ENCODE results near the gene CCNE1.
"Not testable (repeated sequence)": the region's sequence is repeated elsewhere in the genome, so short reads cannot be mapped to it uniquely, and the experiment has no call there.

CCNE1 gene

DNA sequence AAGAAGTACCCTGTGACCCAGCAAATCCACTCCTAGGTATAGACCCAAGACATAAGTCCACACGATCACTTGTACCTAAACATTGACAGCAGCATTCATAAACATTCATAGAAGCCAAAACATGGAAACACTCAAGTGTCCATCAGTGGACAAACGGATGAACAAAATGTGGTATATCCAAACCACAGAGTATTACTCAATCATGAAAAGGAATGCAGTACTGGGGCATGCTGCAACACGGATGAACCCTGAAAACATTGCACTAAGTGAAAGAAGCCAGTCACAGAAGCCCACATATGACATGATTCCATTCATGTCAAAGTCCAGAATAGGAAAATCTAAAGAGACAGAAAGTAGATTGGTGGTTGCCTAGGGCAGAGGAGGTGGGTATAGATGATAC, 22.8 kb upstream of the CCNE1 start:
- DNase-seq: no peak

DNA sequence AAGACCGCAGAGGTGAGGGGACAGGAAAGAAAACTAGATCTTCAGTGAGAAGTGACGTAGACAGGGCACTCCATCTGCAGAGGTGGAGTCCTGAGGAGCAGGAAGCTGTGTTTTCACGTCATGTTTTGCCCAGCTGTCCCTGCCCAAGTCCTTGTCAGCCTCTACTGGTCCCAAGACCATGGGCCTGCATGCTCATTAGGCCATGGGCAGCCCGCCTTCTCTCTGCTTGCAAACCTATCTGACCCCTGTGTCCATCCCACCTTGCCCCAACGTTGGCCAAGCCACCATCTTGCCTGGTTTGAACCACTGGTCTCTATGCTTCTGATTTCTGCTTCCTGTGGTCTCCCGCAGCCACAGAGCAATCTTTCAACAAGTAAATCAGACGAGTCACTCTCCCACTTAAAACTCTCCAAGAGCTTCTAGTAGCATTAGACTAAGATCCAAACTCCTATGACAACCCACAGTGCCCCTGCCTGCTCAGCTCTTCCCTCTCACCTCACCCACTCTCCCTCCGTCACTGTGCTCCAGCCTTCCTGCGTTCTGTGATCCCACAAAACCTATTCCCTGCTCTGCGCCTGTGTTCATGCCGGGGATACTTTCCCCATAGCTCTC, 18.6 kb upstream of the CCNE1 start:
- no peak for DNase-seq

- DNase-seq: not testable (repeated sequence)
These were observed 17.3 kb upstream of the CCNE1 start for GRCh38 chr19:29794490-29794889.

DNA sequence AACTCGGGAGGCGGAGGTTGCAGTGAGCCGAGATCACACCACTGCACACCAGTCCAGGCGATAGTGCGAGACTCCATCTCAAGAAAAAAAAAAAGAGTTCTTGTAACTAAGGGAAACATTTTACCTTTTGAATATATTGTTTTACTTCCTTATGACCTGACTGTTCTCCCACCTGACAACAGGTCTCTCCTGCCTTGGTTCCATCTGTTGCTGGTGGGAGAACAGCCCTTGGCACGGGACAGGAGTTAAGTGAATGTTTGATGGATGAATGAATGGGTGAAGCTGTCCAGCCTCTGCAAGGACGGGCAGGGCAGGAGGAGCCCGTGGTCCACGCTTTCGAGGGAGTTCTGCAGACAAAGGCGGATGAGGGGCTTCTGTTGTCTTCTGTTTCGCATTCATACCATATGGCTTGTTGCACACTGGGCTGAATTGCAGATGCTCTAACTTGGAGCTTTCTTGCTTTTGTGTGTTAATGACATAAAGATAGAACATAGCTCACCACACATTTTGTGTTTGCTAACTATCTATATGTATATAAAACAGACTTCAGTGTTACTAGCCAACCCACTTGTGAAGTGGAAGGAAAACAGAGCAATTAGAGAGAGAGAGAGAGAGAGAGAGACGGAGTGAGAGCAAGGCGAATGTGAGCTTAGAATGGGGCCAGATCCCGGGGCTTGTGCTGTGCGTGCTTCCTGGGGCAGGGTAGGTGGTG, 16.2 kb upstream of the CCNE1 start:
- no peak for DNase-seq

GRCh38 chr19:29796173-29796573, 15.6 kb upstream of the CCNE1 start:
- no peak for DNase-seq

GRCh38 chr19:29798774-29799497, 12.9 kb upstream of the CCNE1 start:
- no peak for DNase-seq

DNA sequence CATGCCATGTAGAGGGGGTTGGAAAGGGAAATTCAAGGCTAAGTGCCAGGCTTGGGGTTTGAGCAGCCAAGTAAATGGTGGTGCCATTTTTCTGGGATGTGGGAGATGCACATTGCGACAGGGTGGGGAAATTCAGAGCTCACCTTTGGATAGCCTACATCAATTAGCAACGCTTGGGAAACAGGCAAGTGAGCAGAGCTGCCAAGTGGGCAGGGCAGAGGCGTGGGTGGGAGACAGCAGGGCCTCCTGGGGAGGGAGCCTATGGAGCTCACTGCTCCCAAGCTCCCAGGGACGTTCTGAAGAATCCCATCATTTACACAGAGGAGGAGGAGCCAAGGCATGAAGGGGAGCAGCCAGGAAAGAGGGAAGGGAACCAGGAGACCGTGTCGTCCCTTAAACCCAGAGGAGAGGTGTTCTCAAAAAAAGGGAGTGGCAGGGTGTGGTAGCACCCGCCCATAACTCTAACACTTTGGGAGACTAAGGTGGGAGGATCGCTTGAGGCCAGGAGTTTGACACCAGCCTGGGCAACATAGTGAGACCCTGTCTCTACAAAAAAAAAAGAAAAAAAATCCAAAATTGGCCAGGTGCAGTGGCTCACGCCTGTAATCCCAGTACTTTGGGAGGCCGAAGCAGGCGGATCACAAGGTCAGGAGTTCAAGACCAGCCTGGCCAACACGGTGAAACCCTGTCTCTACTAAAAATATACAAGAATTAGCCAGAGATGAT, 11.5 kb upstream of the CCNE1 start:
- DNase-seq: no peak

- not testable (repeated sequence) for DNase-seq
These were observed 7.8 kb upstream of the CCNE1 start for GRCh38 chr19:29803951-29804350.

DNA sequence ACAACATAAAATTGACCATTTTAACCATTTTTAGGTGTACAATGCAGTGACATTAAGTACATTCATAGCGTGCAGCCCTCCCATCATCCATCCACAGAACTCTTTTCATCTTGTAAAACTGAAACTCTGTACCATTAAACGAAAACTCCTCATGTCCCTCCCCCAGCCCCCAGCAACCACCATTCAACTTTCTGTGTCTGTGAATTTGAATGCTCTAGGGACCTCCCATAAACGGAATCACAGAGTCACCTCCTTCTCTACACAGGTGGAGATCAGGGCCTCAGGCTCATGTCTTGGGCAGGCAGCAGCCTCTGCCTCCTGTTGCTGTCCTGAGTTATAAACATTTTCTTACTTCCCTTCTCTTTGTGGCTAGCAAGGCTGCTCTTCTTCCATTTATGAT, 7.3 kb upstream of the CCNE1 start:
- DNase-seq: no peak

DNA sequence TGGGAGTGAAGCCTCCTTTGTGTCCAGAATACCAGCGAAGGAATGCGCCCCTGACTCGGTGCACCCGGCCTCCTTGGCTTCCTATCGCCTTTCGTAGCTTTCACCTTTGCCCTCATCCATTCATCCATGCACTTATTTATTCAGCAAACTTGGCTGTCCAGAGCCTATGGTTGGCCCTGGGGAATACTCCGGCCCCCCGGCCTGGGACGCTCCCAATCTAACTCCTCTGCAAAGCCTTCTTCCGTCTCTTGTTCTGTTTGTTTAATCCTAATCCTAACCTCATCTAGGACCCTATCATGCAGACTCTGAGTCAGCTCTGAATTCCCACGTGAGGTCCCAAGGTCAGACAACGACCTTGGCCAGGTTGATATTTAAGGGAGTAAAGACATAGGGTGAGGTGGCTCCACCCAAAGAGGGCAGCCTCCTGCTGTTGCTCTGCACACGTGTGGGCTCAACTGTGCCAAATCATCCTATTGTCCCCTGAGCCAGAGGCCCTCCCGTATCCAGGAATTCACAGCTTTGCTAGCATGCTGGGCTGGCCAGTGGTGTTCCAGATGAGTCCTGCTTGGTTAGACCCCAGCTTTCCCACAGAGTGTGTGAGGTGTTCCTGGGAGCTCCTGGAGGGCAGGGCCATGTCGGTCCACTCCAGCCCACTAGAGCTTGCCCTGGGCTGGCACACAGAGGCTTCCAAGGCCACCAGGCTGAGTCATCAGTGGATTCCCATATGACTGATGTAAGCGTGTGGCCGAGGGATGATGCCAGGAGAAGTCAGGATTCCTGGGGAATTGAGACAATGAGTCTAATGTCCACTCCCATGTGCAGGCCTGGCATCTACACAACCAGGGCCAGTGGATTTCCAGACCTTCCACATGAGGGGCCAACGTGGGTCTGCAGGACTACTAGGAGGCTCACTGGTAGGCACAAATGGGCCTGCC, 6.5 kb upstream of the CCNE1 start:
- no peak for DNase-seq

DNA sequence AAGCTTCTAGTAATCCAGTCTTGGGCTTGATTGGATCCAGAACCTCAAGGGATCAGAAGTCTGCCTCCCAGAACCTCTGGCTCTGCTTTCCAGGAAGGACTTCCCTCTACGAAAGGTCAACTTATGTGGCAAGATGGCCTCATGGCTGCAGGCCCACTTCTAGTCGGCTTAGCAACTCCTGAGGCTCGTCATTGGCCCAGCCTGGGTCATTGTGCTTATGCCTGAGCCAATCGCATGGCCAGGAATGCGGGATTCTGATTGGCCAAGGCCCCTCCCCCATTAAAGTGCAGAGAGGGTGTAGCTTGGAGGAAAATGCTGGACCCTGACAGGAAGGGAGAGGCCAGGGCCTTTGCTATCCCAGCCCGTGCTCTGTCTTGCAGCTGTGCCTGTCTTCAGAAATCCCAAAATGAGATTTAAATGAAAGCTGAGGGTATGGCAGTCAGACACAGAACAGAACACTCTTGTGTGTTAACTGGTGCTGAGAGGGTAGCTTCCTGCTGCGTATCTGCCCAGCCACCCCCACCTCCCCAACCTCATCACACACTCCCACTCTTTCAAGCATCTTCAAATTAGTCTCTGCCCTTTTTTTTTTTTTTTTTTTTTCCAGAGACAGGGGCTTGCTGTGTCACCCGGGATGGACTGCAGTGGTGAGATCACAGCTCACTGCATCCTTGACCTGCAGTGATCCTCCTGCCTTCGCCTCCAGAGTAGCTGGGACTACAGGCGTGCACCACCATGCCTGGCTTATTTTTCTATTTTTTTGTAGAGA, 5.5 kb upstream of the CCNE1 start:
- DNase-seq: no peak

- DNase-seq: no peak
These were observed 4.6 kb upstream of the CCNE1 start for GRCh38 chr19:29807178-29807577.

DNA sequence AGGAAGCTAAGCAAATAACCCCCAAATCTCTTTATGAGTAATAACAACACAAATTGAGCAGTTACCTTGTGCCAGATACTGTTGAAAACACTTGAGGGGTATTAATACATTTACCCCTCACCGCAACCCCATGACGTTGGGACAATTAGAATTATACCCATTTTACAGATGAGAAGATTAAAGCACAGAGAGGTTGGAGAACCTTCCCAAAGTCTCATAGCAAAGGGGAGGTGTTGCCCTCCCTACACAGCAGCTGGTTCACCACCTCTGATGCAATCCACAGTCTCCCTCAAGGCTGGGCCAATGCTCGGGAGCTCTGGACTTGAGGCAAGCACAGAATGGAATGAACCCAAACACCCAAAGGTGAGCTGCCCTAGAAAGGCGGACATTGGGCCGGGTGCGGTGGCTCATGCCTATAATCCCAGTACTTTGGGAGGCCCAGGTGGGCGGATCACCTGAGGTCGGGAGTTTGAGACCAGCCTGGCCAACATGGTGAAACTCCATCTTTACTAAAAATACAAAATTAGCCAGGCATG, 3.9 kb upstream of the CCNE1 start:
- no peak for DNase-seq

DNA sequence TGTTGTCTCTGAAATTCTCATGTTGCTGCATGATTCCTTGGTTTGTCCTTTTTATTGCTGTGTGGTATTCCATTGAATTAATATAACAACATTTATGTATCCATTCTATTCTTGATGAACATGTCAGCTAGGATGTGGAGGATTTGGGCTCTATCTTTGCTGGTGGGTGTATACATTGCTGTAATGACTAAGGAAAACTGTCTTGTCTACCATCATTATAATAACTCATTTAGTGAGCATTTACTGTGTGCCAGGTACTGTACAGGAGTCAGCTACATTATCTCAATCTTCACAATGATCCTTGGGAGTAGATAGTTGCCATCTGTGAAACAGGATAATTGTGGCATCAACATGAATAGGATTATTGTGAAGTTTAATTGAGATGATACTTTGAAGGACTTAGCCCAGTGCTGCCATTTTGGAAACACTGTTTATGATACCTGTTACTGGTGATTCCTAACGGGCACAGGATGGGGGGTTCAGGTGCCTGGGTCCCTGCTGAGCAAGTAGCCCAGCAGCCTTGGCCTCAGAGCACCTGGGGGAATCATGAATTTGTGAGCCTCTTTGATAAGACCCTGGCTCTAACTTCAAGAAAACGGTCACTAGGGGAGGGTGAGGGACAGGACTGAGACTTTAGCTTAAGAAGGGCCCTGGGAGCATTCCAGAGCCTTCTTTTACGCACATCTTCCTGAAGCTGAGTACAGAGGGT, 1.8 kb upstream of the CCNE1 start:
- DNase-seq: no peak

- no peak for DNase-seq
These were observed 1.3 kb upstream of the CCNE1 start for GRCh38 chr19:29810504-29810871.

DNA sequence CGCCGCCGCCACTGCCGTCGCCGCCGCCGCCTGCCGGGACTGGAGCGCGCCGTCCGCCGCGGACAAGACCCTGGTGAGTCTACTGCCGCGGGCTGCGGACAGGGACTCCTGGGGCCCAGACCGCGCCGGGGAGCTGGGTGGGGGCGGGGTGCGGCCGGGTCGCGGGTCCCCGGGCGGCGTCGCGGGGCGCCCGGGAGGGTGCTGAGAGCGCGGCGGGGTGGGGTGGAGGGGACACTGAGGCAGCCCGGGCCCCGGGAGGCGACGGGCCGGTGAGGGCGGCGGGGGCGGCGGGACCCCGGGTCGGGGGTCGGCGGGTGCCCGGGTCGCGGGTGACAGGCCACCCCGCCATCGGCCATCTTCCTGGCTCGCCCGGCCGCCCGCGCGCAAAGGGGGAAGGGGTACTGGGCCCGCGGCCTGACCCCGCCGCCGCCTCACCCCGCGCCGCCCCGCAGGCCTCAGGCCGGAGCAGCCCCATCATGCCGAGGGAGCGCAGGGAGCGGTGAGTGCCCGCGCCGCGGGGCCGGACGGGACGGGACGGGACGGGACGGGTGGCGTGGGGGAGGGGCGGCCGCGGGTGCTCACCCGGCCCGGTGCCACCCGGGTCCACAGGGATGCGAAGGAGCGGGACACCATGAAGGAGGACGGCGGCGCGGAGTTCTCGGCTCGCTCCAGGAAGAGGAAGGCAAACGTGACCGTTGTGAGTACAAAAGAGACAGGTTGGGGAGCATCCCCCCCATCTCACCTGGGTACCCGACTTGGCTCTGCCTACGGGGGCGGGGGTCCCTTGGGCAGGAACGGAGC, 489 bp downstream of the CCNE1 start:
- no peak for DNase-seq

DNA sequence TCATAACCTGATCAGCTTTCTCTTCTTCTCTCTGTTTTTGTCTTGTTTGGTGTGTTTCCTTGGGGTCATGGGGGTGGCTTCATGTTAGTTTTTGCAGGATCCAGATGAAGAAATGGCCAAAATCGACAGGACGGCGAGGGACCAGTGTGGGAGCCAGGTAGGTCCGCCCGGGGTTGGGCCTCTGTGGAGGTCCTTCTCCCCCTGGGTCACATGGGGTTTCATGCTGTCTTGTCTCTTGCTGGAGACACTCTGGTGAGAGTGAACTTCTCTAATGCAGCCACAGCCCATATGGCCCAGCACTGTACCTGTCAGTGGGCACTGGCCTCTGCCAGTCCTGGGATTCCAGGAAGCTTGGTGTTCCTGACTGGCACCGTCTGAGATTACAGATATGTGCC, 1.1 kb downstream of the CCNE1 start:
- no peak for DNase-seq

GRCh38 chr19:29813642-29814041, 1.9 kb downstream of the CCNE1 start:
- no peak for DNase-seq

DNA sequence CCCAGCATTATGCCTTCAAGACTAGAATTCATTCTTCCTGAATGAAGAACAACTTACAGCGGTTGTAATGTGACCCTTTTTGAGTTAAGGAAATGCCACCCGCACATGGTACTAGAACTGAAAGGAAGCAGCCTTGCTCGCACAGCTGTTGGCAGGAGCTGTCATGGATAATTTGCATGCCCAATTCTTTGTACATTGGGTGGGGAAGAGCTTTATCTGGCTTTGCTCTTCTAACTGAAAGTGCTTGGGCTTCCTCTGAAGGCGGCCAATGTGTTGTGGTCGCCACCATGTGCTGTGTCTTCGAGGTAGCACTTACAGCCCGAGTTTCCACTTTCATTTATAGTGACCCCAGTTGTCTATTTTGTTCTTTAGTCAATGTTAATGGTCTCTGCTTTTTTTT, 3.4 kb downstream of the CCNE1 start:
- DNase-seq: no peak

- DNase-seq: no peak
These were observed 5.5 kb downstream of the CCNE1 start for GRCh38 chr19:29817316-29817715.

All from NCI-H1694 (cell line).